ENCODE measurements around the gene TRIM66. TPM values are rescaled to one million over a fixed set of nuclear protein-coding genes. Genes with fewer than 3 reads are reported as not detected.
A peak's percentile ranks its signal among the peaks of the same experiment; 100 is the strongest.

Gene TRIM66
- total RNA-seq, 1 donor from 2014 or later = 7.3 TPM

GRCh38 chr11:8688414-8689362 lies 6.2 kb upstream of the TRIM66 start:
- FAIRE-seq = no peak
- Histone ChIP-seq H3K36me3 (ENCODE audit: insufficient read depth, low read length) (peaks cover 52% of the 10 kb centered on the region), H3K27me3 (ENCODE audit: insufficient read depth, low read length) (no peaks in the 10 kb centered on the region), H3K9ac (ENCODE audit: low read length) (peak overlapping the region; percentile 68), H2AFZ (ENCODE audit: low read depth, low read length) (no peak overlapping the region), H3K79me2 (ENCODE audit: insufficient read depth, low read length) (peaks cover 32% of the 10 kb centered on the region), H3K27ac (ENCODE audit: low read depth, low read length) (peak overlapping the region; percentile 64), H3K4me3 (ENCODE audit: insufficient read depth, low read depth, low read length) (peak overlapping the region; percentile 57), H3K4me1 (ENCODE audit: insufficient read depth, low read length) (peaks cover 50% of the 10 kb centered on the region), H4K20me1 (ENCODE audit: insufficient read depth, low read length) (peaks cover 42% of the 10 kb centered on the region), H3K9me3 (ENCODE audit: insufficient read depth, low read depth, low read length) (no peaks in the 10 kb centered on the region), H3K4me2 (ENCODE audit: low read length) (peak overlapping the region; percentile 85)
- peak; percentile 93 for DNase-seq (ENCODE audit: low read depth)
- peak overlapping the region; percentile 85 for H3K27ac Mint-ChIP-seq (ENCODE audit: unreplicated experiment)
- H3K27me3 Mint-ChIP-seq (ENCODE audit: low read depth, unreplicated experiment) = no peaks in the 10 kb centered on the region
- peak overlapping the region; percentile 82 for H3K4me3 Mint-ChIP-seq (ENCODE audit: unreplicated experiment)
- peaks cover 37% of the 10 kb centered on the region for H3K4me1 Mint-ChIP-seq (ENCODE audit: low read depth, unreplicated experiment)
- TF ChIP-seq CTCF (IDR thresholded peaks at IDR 0.05; ENCODE audit: insufficient read depth, low read depth, low read length) (no peak), EZH2 (IDR thresholded peaks at IDR 0.05; ENCODE audit: insufficient read depth, low read length) (no peak)
- H3K36me3 Mint-ChIP-seq (ENCODE audit: low read depth, unreplicated experiment) = peaks cover 39% of the 10 kb centered on the region
- H3K9me3 Mint-ChIP-seq (ENCODE audit: unreplicated experiment) = no peaks in the 10 kb centered on the region

GRCh38 chr11:8686325-8686724 lies 3.9 kb upstream of the TRIM66 start:
- Histone ChIP-seq H3K27ac (ENCODE audit: low read depth, low read length) (no peak overlapping the region), H3K4me1 (ENCODE audit: insufficient read depth, low read length) (peaks cover 56% of the 10 kb centered on the region), H3K9ac (ENCODE audit: low read length) (peak overlapping the region; percentile 22), H3K4me2 (ENCODE audit: low read length) (no peak overlapping the region), H2AFZ (ENCODE audit: low read depth, low read length) (no peak overlapping the region), H3K79me2 (ENCODE audit: insufficient read depth, low read length) (peaks cover 51% of the 10 kb centered on the region), H3K27me3 (ENCODE audit: insufficient read depth, low read length) (no peaks in the 10 kb centered on the region), H3K4me3 (ENCODE audit: insufficient read depth, low read depth, low read length) (no peak overlapping the region), H4K20me1 (ENCODE audit: insufficient read depth, low read length) (peaks cover 48% of the 10 kb centered on the region), H3K9me3 (ENCODE audit: insufficient read depth, low read depth, low read length) (no peaks in the 10 kb centered on the region), H3K36me3 (ENCODE audit: insufficient read depth, low read length) (peaks cover 31% of the 10 kb centered on the region)
- Mint-ChIP-seq H3K4me3 (ENCODE audit: unreplicated experiment) (peak overlapping the region; percentile 35), H3K9me3 (ENCODE audit: unreplicated experiment) (no peaks in the 10 kb centered on the region), H3K27ac (ENCODE audit: unreplicated experiment) (peak overlapping the region; percentile 29), H3K4me1 (ENCODE audit: low read depth, unreplicated experiment) (peaks cover 43% of the 10 kb centered on the region), H3K27me3 (ENCODE audit: low read depth, unreplicated experiment) (no peaks in the 10 kb centered on the region), H3K36me3 (ENCODE audit: low read depth, unreplicated experiment) (peaks cover 27% of the 10 kb centered on the region)
- FAIRE-seq (no peak), DNase-seq (ENCODE audit: low read depth) (no peak)
- TF ChIP-seq CTCF (IDR thresholded peaks at IDR 0.05; ENCODE audit: insufficient read depth, low read depth, low read length) (no peak), EZH2 (IDR thresholded peaks at IDR 0.05; ENCODE audit: insufficient read depth, low read length) (no peak)

GRCh38 chr11:8685820-8686219 lies 3.4 kb upstream of the TRIM66 start:
- Mint-ChIP-seq H3K36me3 (ENCODE audit: low read depth, unreplicated experiment) (peaks cover 26% of the 10 kb centered on the region), H3K4me1 (ENCODE audit: low read depth, unreplicated experiment) (peaks cover 43% of the 10 kb centered on the region), H3K4me3 (ENCODE audit: unreplicated experiment) (peak overlapping the region; percentile 99), H3K9me3 (ENCODE audit: unreplicated experiment) (no peaks in the 10 kb centered on the region), H3K27me3 (ENCODE audit: low read depth, unreplicated experiment) (no peaks in the 10 kb centered on the region), H3K27ac (ENCODE audit: unreplicated experiment) (peak overlapping the region; percentile 36)
- DNase-seq (ENCODE audit: low read depth) = no peak
- H3K79me2 ChIP-seq (ENCODE audit: insufficient read depth, low read length) = peaks cover 50% of the 10 kb centered on the region
- no peak for FAIRE-seq
- H3K9ac ChIP-seq (ENCODE audit: low read length) = peak overlapping the region; percentile 99
- H4K20me1 ChIP-seq (ENCODE audit: insufficient read depth, low read length) = peaks cover 48% of the 10 kb centered on the region
- no peak for TF ChIP-seq CTCF (IDR thresholded peaks at IDR 0.05; ENCODE audit: insufficient read depth, low read depth, low read length)
- no peak for TF ChIP-seq EZH2 (IDR thresholded peaks at IDR 0.05; ENCODE audit: insufficient read depth, low read length)
- H3K9me3 ChIP-seq (ENCODE audit: insufficient read depth, low read depth, low read length) = no peaks in the 10 kb centered on the region
- no peaks in the 10 kb centered on the region for H3K27me3 ChIP-seq (ENCODE audit: insufficient read depth, low read length)
- H2AFZ ChIP-seq (ENCODE audit: low read depth, low read length) = no peak overlapping the region
- H3K4me2 ChIP-seq (ENCODE audit: low read length) = peak overlapping the region; percentile 92
- peaks cover 30% of the 10 kb centered on the region for H3K36me3 ChIP-seq (ENCODE audit: insufficient read depth, low read length)
- peaks cover 56% of the 10 kb centered on the region for H3K4me1 ChIP-seq (ENCODE audit: insufficient read depth, low read length)
- no peak overlapping the region for H3K4me3 ChIP-seq (ENCODE audit: insufficient read depth, low read depth, low read length)
- H3K27ac ChIP-seq (ENCODE audit: low read depth, low read length) = no peak overlapping the region

Data from astrocyte (in vitro differentiated cells and primary cell).